ENCODE data around the gene STX8. TPM values are rescaled to one million over a fixed set of nuclear protein-coding genes. Genes with fewer than 3 reads are reported as not detected.

STX8 gene
- total RNA-seq, 1 donor from 2014 or later = 58.4 TPM

- Histone ChIP-seq H3K27me3 (ENCODE audit: control insufficient read depth, insufficient read depth, low read length) (no peaks in the 10 kb centered on the region), H3K4me3 (ENCODE audit: low read depth, low read length) (no peak overlapping the region), H3K36me3 (ENCODE audit: control insufficient read depth, insufficient read depth, low read length) (no peaks in the 10 kb centered on the region)
- no peak for FAIRE-seq
- no peak for DNase-seq (ENCODE audit: low read depth)
- no peak for TF ChIP-seq CTCF (IDR thresholded peaks at IDR 0.05; ENCODE audit: insufficient read depth, low read length, severe bottlenecking)
These were observed 301.9 kb downstream of the STX8 start for GRCh38 chr17:9273428-9274391.

GRCh38 chr17:9272501-9273200, 303.0 kb downstream of the STX8 start:
- no peak for TF ChIP-seq CTCF (IDR thresholded peaks at IDR 0.05; ENCODE audit: insufficient read depth, low read length, severe bottlenecking)
- DNase-seq (ENCODE audit: low read depth) (no peak), FAIRE-seq (no peak)
- no peaks in the 10 kb centered on the region for H3K27me3 ChIP-seq (ENCODE audit: control insufficient read depth, insufficient read depth, low read length)
- no peaks in the 10 kb centered on the region for H3K36me3 ChIP-seq (ENCODE audit: control insufficient read depth, insufficient read depth, low read length)
- H3K4me3 ChIP-seq (ENCODE audit: low read depth, low read length) = no peak overlapping the region

- no peak for DNase-seq (ENCODE audit: low read depth)
- FAIRE-seq = no peak
- Histone ChIP-seq H3K36me3 (ENCODE audit: control insufficient read depth, insufficient read depth, low read length) (no peaks in the 10 kb centered on the region), H3K27me3 (ENCODE audit: control insufficient read depth, insufficient read depth, low read length) (no peaks in the 10 kb centered on the region), H3K4me3 (ENCODE audit: low read depth, low read length) (no peak overlapping the region)
- TF ChIP-seq CTCF (IDR thresholded peaks at IDR 0.05; ENCODE audit: insufficient read depth, low read length, severe bottlenecking) = no peak
These were observed 303.6 kb downstream of the STX8 start for GRCh38 chr17:9271989-9272388.

- no peak for FAIRE-seq
- Histone ChIP-seq H3K27me3 (ENCODE audit: control insufficient read depth, insufficient read depth, low read length) (no peaks in the 10 kb centered on the region), H3K36me3 (ENCODE audit: control insufficient read depth, insufficient read depth, low read length) (no peaks in the 10 kb centered on the region), H3K4me3 (ENCODE audit: low read depth, low read length) (no peak overlapping the region)
- no peak for DNase-seq (ENCODE audit: low read depth)
- TF ChIP-seq CTCF (IDR thresholded peaks at IDR 0.05; ENCODE audit: insufficient read depth, low read length, severe bottlenecking) = no peak
These were observed 304.7 kb downstream of the STX8 start for GRCh38 chr17:9270921-9271320.

GRCh38 chr17:9269350-9270035, 306.1 kb downstream of the STX8 start:
- Histone ChIP-seq H3K27me3 (ENCODE audit: control insufficient read depth, insufficient read depth, low read length) (no peaks in the 10 kb centered on the region), H3K4me3 (ENCODE audit: low read depth, low read length) (no peak overlapping the region), H3K36me3 (ENCODE audit: control insufficient read depth, insufficient read depth, low read length) (no peaks in the 10 kb centered on the region)
- no peak for TF ChIP-seq CTCF (IDR thresholded peaks at IDR 0.05; ENCODE audit: insufficient read depth, low read length, severe bottlenecking)
- no peak for FAIRE-seq
- DNase-seq (ENCODE audit: low read depth) = no peak

Measured in bronchial epithelial cell (primary cell).